ENCODE data around the gene SCAMP2.

SCAMP2 gene

DNA sequence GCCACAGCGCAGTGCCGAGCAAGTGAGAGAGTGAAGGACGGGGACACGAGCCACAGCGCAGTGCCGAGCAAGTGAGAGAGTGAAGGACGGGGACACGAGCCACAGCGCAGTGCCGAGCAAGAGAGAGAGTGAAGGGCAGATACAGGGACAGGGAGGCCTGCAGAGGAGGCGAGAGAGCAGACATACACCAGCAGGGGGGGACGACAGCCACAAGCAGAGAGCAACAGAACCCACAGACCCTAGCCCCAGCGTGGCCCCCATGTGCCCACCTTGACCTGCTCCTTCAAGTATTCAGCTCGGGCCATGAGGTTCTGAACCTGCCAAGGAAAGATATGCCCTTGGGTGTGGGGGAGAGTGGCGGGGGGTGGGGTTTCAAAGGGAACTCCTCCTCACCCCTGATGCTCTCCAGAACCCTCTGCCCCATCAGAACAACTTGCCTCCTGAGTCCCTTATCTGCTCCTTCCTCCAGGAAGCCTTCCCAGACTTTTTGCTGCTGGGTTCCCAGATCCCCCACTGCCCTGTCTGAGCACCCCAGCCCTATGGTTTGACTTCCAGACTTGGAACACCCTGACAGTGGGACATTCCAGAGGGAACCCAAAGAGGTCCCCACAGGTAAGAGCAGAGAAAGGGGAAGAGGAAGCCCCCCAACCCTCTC, 35.6 kb downstream of the SCAMP2 start:
- no peak for DNase-seq

DNA sequence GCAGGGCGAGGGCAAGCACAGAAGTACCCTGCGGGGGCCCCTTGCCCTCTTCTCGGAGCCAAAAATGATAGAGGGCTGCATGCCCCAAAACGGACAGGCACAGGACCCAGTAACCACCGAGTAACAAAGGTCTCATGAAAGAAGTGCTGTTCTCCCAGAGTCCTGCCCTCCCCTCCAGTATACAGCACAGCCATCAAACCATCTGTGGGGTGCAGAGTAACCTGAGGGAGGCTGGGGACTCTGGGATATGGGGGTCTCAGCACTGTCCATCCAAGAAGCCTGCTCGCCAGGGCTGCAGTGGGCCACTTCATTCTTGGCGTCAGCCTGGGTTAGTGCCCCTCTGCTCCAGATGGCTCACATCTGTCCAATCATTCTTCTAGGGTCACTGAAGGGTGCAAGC, 36.3 kb downstream of the SCAMP2 start:
- DNase-seq, result no peak

DNA sequence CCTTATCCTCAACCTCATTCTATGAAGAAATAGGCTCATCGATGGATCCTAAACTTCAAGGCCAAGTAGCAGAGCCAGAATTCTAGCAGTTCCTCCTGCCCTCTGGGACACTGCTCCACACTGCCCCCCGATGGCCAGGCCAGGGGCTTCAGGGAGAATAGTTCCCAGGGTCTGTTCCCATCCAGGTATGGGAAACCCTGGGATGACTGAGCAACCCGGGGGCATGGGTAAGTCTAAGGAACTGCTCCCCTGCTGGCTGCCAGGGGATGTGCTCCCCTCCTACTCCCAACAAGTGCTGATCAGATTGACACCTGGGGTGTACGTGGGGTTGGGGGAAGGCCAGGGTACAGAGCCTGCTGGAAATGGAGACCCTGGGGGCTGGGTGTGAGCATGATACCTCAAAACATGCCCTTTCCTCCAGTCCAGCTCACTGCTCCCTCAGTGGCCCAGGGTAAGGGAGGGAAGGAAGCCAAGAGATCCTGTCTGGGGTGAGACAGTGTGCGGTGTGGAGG, 37.8 kb downstream of the SCAMP2 start:
- peak; percentile 69 for DNase-seq

DNA sequence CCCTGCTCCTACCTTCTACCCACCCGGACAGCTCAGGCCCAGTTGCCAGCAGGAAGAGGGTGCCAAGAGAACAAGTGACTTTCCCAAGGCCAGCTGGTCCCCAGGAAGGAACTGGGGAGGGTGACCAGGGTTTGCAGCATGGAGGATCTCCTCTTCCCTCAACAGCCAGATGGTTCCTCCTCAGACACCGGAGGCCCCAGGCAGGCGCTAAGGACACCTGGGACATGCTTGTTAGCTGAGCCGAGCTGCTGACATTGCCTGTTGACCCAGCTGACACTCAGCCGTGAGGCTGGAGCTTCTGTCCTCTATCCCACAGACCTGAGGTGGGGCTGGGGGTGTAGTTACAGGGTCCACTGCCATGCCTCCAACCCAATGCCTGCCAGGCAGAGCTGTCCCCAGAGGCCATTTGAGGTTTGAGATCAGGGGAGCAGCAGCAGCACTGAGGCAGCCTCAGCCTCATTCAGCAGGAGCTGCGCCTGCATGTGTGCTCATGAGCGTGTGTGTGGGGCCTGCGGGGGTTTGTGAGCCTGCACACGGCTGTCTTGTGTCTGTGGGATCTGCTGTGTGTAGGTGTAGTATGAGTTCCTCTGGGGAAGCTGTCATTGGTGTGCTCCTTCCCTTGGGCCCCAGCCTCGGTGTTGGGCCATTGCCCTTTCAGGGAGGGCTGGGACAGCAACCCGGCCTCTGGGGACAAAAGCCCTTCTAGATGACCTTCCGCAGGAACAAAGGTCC, 39.6 kb downstream of the SCAMP2 start:
- no peak for DNase-seq

GRCh38 chr15:74832826-74833225, 40.3 kb downstream of the SCAMP2 start:
- DNase-seq, result no peak

- DNase-seq, result no peak
Measured at GRCh38 chr15:74831813-74832495, 41.2 kb downstream of the SCAMP2 start.

- no peak for DNase-seq
Measured at GRCh38 chr15:74830868-74831267, 42.3 kb downstream of the SCAMP2 start.

DNA sequence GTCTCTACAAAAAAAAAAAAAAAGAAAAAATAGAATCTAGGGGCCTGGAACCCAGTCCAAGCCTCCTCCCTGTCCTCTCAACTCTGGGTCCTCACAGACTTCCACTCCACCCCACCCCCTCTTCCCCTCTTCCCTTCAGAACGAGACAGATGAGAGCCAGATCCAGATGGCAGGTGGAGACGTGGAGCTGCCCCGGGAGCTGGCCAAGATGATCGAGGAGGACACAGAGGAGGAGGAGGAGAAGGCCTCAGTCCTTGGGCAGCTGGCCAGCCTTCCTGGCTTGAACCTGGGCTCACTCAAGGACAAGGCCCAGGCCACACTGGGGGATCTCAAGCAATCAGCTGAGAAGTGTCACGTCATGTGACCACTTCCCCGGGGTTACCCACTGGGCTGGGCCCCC, 43.2 kb downstream of the SCAMP2 start:
- DNase-seq, result no peak

- no peak for DNase-seq
Measured at GRCh38 chr15:74829486-74829885, 43.7 kb downstream of the SCAMP2 start.

- no peak for DNase-seq
Measured at GRCh38 chr15:74828835-74829234, 44.3 kb downstream of the SCAMP2 start.

- no peak for DNase-seq
Measured at GRCh38 chr15:74827614-74828013, 45.6 kb downstream of the SCAMP2 start.

- DNase-seq, result no peak
Measured at GRCh38 chr15:74826921-74827320, 46.2 kb downstream of the SCAMP2 start.

- DNase-seq, result peak; percentile 49
Measured at GRCh38 chr15:74826364-74826819, 46.8 kb downstream of the SCAMP2 start, which contains the start of gene CPLX3. Gene CPLX3, plus strand, starts transcription at chr15:74826627. Its CDS starts 77 bp downstream, at chr15:74826704.

DNA sequence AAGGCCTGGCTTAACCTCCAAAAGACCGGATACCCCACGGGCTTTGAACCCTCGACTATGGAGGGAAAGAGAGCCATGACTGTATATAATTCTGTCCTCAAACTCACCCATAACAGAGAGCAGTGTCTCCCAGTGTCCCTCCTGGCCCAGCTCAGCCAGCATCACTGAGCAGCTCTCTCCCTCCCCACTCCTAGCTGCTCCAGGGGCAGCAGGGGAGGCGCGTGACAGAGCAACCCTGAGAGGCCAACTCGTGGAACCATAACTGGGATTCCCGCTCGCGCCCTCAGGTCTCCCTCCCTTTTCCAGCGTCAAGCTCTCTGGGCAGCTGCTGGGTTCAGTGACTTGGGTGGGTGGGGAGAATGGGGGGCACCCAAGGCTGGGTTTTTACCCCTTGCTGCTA, 47.3 kb downstream of the SCAMP2 start:
- no peak for DNase-seq

GRCh38 chr15:74824976-74825375, 48.2 kb downstream of the SCAMP2 start:
- DNase-seq, result no peak

DNA sequence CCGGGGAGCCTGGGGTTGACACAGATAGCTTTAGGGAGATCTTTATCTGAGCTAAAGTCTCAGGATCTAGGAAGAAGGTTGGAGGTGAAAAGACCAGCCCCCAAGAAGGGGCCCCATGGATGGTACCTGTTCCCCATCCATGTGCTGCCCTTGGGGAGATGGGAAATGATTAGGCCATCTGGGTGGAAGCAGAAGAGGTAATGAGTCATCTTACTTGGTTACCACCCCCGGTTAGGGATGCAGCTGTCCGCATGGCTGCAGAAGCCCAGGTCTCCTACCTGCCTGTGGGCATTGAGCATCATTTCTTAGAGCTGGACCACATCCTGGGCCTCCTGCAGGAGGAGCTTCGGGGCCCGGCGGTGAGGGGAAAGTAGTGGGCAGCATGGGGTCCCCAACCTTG, 49.8 kb downstream of the SCAMP2 start:
- no peak for DNase-seq

DNA sequence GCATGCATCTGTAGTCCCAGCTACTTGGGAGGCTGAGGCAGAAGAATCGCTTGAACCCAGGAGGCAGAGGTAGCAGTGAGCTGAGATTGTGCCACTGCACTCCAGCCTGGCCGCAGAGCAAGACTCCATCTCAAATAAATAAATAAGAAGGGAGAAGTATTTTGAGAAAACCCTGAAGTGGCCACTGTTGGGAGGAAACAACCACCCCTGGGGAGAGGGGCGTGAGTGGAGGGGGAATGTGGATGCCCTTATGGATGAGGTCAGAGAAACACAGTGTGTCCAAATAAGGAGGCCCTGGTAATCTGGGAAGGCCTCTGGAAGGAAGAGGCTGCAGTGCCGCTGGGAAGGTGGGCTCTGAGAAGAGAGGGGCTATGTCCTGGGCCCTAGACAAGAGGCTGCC, 50.9 kb downstream of the SCAMP2 start:
- DNase-seq, result no peak

- no peak for DNase-seq
Measured at GRCh38 chr15:74821790-74822158, 51.4 kb downstream of the SCAMP2 start.

DNA sequence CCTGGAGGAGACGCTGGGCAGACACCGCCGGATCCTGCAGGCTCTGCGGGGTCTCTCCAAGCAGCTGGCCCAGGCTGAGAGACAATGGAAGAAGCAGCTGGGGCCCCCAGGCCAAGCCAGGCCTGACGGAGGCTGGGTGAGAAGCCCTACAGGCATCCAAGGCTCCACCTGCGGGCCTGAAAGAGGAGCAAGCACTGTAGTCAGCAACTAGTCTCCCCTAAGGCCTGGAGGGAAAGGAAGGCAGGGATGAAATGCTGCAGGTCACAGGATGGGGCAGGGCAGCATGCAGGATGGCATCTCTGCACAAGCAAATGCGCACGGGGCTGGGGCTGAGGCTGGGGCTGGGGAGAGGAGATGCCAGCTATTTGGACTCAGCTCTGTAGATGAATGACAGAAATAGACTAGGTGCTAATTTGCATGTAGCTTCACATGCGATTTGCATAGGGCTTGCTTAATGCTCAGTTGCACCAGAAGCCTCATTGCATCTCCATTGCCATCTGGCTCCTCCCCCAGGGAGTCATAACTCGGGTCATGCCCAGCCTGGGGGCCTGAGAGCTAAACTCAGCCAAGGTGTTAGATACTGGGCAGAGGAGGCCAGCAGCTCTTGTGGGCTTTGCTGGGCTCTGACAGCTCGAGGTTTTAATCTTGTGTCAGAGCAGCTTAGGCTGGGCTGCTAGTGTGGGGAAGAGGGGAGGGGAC, 51.9 kb downstream of the SCAMP2 start:
- no peak for DNase-seq

GRCh38 chr15:74820056-74820455, 53.1 kb downstream of the SCAMP2 start:
- no peak for DNase-seq

DNA sequence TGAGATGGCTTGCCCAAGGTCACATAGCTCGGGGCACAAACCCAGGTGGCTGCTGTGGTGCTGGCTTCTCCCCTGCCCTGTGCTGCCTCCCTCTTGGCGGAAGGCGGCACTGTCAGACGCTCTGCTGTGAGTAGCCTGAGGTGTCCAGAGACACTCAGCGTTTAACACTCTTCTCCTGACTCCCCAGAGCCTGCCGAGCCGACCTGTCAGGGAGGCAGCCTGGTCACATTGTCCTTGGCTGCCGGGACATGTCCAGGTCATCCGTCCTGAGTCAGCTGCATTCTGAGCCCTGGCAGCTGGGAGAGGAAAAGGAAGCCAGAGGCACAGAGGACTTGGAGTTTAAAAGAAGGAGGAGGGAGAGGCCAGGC, 55.8 kb downstream of the SCAMP2 start:
- DNase-seq, result no peak

DNA sequence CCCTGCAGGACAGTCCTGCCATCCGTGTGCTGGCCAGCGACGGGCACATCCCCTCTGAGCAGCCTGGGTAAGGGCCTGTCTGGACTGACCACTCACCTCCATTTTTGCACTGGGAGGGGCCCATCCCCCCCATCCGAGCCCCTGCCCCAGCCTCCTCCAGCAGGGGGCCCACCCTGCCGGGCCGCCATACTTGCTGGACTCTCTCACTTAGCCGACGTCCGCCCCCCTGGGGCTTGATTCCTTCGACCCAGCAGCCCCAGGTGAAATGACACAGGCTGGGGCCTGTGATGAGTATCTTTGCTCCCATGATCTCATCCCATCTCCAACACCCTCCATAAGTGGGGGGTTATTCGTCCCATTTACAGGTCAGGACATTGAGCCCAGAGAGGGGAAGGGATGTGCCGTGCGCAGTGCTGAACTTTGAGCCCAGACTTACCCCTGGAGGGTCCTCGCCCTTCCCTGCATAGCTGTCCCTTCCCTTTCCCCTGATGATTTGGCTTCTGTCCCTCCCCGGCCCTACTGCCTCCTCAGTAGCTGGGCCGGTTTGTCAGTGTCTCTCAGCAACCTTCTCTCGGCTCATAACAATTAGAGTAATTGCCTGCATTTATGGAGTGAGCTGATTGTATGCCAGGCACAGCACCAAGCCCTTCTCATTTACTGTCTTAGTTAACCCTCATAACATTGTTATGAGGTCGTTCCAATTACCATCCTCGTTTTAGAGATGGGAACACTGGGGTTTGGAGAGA, 56.4 kb downstream of the SCAMP2 start:
- no peak for DNase-seq

GRCh38 chr15:74815961-74816360, 57.2 kb downstream of the SCAMP2 start:
- DNase-seq, result no peak

Data from stimulated activated CD4-positive, alpha-beta T cell treated with anti-CD3 and anti-CD28 coated beads, Interleukin-15, amount 100 ng/mL, for 24 hours (primary cell).